Chondrocyte (in vitro differentiated cells): Measurements from ENCODE around the gene USP40. TPM values are rescaled to one million over a fixed set of nuclear protein-coding genes. Genes with fewer than 3 reads are reported as not detected.

Experiments used
- DNase-seq: peaks from one replicate; pipeline ENCODE4 v3.0.0; 2021; ENCODE audit warnings: mixed read lengths, low spot score
- H3K27ac Mint-ChIP-seq: one replicate; pipeline ENCODE4 v1.8.0; 2021; ENCODE audit warnings: mild to moderate bottlenecking, moderate library complexity, mixed read lengths; ENCODE audit not compliant: unreplicated experiment
- H3K27me3 Mint-ChIP-seq: 2 replicates; pipeline ENCODE4 v1.8.0; 2021; ENCODE audit warnings: low read depth, mixed read lengths
- H3K36me3 Mint-ChIP-seq: 2 replicates; pipeline ENCODE4 v1.8.0; 2021; ENCODE audit warnings: low read depth, mixed read lengths
- H3K4me1 Mint-ChIP-seq: 2 replicates; pipeline ENCODE4 v1.8.0; 2021; ENCODE audit warnings: low read depth, mild to moderate bottlenecking, mixed read lengths
- H3K4me3 Mint-ChIP-seq: one replicate; pipeline ENCODE4 v1.8.0; 2021; ENCODE audit warnings: mild to moderate bottlenecking, moderate library complexity, mixed read lengths; ENCODE audit not compliant: unreplicated experiment
- H3K9me3 Mint-ChIP-seq: 2 replicates; pipeline ENCODE4 v1.8.0; 2021; ENCODE audit warnings: low read depth, mixed read lengths
- CTCF ChIP-seq: fragments of 200-600 bp; sonication (generic); IDR thresholded peaks from 2 replicates; pipeline ENCODE4 v1.5.0; 2021; ENCODE audit warnings: antibody characterized with exemption, mild to moderate bottlenecking, moderate library complexity
- total RNA-seq: library from RNA; stranded (reverse); gene quantifications from 3 replicates; pipeline ENCODE4 v1.2.1, GENCODE V29; 2021

Gene USP40
- total RNA-seq, 1 donor from 2014 or later = 29.4 TPM

GRCh38 chr2:233453916-233454315 lies 112.7 kb downstream of the USP40 start:
- Mint-ChIP-seq H3K4me3 (no peak overlapping the region), H3K4me1 (peaks cover 4% of the 10 kb centered on the region), H3K27ac (no peak overlapping the region), H3K36me3 (peaks cover 50% of the 10 kb centered on the region), H3K9me3 (no peaks in the 10 kb centered on the region), H3K27me3 (no peaks in the 10 kb centered on the region)
- DNase-seq = peak; percentile 33
- TF ChIP-seq CTCF = no peak

GRCh38 chr2:233453111-233453915 lies 113.3 kb downstream of the USP40 start:
- no peak overlapping the region for H3K4me3 Mint-ChIP-seq
- no peak for TF ChIP-seq CTCF
- peaks cover 48% of the 10 kb centered on the region for H3K36me3 Mint-ChIP-seq
- H3K27me3 Mint-ChIP-seq = no peaks in the 10 kb centered on the region
- peaks cover 6% of the 10 kb centered on the region for H3K4me1 Mint-ChIP-seq
- DNase-seq = peak; percentile 52
- H3K9me3 Mint-ChIP-seq = no peaks in the 10 kb centered on the region
- H3K27ac Mint-ChIP-seq = no peak overlapping the region

- H3K27me3 Mint-ChIP-seq = no peaks in the 10 kb centered on the region
- no peak overlapping the region for H3K4me3 Mint-ChIP-seq
- H3K4me1 Mint-ChIP-seq = peaks cover 6% of the 10 kb centered on the region
- H3K27ac Mint-ChIP-seq = no peak overlapping the region
- peak; percentile 39 for DNase-seq
- H3K36me3 Mint-ChIP-seq = peaks cover 43% of the 10 kb centered on the region
- TF ChIP-seq CTCF = no peak
- H3K9me3 Mint-ChIP-seq = no peaks in the 10 kb centered on the region
These were observed 114.6 kb downstream of the USP40 start for GRCh38 chr2:233451950-233452349.

- Mint-ChIP-seq H3K4me3 (no peak overlapping the region), H3K27ac (no peak overlapping the region), H3K27me3 (no peaks in the 10 kb centered on the region), H3K4me1 (peaks cover 6% of the 10 kb centered on the region), H3K9me3 (no peaks in the 10 kb centered on the region), H3K36me3 (peaks cover 44% of the 10 kb centered on the region)
- peak; percentile 63 for DNase-seq
- peak; percentile 8 for TF ChIP-seq CTCF
These were observed 115.6 kb downstream of the USP40 start for GRCh38 chr2:233450864-233451575.
